HG03025 (cell line): Measurements from ENCODE around the gene RLF.
A peak's percentile ranks its signal among the peaks of the same experiment; 100 is the strongest.

ENCODE experiments used
- ATAC-seq: cut with Tn5 transposase; IDR thresholded peaks from one replicate; pipeline ENCODE4 v1.9.1; 2021; ENCODE audit warnings: mild to moderate bottlenecking, moderate library complexity; ENCODE audit not compliant: unreplicated experiment, low FRiP score

RLF gene, protein sequence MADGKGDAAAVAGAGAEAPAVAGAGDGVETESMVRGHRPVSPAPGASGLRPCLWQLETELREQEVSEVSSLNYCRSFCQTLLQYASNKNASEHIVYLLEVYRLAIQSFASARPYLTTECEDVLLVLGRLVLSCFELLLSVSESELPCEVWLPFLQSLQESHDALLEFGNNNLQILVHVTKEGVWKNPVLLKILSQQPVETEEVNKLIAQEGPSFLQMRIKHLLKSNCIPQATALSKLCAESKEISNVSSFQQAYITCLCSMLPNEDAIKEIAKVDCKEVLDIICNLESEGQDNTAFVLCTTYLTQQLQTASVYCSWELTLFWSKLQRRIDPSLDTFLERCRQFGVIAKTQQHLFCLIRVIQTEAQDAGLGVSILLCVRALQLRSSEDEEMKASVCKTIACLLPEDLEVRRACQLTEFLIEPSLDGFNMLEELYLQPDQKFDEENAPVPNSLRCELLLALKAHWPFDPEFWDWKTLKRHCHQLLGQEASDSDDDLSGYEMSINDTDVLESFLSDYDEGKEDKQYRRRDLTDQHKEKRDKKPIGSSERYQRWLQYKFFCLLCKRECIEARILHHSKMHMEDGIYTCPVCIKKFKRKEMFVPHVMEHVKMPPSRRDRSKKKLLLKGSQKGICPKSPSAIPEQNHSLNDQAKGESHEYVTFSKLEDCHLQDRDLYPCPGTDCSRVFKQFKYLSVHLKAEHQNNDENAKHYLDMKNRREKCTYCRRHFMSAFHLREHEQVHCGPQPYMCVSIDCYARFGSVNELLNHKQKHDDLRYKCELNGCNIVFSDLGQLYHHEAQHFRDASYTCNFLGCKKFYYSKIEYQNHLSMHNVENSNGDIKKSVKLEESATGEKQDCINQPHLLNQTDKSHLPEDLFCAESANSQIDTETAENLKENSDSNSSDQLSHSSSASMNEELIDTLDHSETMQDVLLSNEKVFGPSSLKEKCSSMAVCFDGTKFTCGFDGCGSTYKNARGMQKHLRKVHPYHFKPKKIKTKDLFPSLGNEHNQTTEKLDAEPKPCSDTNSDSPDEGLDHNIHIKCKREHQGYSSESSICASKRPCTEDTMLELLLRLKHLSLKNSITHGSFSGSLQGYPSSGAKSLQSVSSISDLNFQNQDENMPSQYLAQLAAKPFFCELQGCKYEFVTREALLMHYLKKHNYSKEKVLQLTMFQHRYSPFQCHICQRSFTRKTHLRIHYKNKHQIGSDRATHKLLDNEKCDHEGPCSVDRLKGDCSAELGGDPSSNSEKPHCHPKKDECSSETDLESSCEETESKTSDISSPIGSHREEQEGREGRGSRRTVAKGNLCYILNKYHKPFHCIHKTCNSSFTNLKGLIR (N-terminal part only)

GRCh38 chr1:40161125-40161887, at the start of gene RLF:
Gene RLF (plus strand): TSS chr1:40161387. CDS start chr1:40161400, 13 bp downstream.
- ATAC-seq, result peak; percentile 87

DNA sequence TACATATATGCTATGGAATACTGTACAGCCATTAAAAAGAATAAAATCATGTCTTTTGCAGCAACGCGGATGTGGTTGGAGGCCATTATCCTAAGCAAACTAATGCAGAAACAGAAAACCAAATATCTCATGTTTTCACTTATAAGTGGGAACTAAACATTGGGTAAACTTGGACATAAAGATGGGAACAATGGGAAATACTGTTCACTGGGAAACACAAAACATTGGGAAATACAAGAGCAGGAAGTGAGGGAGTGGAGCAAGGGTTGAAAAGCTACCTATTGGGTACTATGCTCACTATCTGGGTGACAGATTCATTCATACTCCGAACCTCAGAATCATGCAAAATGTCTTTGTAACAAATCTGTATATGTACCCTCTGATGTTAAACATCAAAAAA, 46.8 kb upstream of the RLF start:
- ATAC-seq, result no peak

- no peak for ATAC-seq
These were observed 41.1 kb upstream of the RLF start for GRCh38 chr1:40120128-40120527.

- ATAC-seq, result no peak
These were observed 38.3 kb upstream of the RLF start for GRCh38 chr1:40122855-40123254.

- no peak for ATAC-seq
These were observed 30.3 kb upstream of the RLF start for GRCh38 chr1:40130892-40131291.

DNA sequence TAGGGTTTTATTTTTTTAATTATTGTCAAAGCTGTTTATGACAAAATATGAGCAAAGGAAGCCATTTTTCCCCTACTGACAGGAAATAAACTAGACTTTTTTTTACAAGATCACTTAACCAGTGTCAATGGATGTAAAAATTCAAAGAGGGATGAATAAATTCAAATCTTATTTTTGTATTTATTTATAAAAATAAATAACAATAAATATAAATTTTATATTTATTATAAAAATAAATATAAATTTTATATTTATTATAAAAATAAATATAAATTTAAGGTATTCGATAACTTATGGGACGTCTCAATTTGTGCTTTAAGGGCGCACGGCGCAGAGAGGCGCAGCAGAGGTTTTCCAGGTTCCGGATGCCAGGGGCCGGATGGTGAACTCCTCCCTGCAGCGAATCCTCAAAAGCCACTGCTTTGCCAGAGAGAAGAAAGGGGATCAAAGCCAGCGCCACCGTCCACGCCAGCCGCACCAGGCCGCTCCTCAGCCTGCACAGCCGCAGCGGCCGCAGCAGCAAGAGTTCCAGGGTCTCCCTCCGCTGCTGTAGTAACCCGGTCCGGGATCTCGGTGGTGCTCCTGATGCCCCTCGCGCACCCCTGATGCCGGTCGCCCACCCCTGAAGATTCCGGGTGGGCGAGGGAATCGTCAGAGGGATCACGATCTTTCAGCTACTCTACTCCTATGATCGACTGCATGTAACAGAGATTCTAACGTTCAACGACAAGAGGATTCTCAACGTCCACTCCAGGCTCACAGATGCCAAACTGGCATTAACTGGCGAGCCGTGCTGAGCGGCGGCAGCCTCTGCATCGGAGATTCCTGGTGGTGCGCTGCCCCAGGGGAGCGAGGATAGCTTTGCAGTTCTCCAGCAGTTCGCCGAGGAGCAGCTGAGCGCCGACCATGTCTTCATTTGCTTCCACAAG, 28.5 kb upstream of the RLF start:
- no peak for ATAC-seq

- ATAC-seq, result no peak
These were observed 27.9 kb upstream of the RLF start for GRCh38 chr1:40133312-40133665.

- no peak for ATAC-seq
These were observed 27.3 kb upstream of the RLF start for GRCh38 chr1:40133839-40134238.

GRCh38 chr1:40140211-40140973, 20.8 kb upstream of the RLF start:
- no peak for ATAC-seq

DNA sequence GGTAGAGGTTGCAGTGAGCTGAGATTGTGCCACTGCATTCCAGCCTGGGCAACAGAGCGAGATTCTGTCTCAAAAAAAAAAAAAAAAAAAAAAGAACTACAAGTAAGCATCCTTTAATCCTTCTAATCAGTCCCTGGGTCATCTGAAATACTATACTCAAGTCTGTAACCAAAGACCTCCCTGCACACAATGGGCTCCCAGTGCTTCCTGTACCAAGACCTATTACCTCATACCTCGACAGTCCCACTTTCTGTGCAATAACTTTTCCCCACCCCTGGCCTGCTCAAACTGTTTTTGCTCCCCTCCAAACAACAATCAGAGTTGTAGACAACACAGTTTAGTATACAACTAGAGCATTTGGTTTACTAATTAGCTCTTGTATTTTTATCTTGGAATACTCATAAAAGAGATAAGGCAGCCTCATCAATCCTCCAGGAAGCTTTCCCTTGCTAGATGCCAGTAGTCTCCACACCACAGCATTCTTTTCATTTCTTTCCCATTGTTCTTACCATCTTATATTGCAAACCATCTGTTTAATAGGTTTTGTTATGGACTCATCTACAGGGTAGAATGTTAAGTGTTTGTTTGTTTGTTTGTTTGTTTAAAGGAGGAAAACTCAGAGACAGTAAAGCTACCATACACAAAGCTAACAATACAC, 19.2 kb upstream of the RLF start:
- no peak for ATAC-seq

- no peak for ATAC-seq
These were observed 17.2 kb upstream of the RLF start for GRCh38 chr1:40143891-40144575.

GRCh38 chr1:40151457-40152079, 9.6 kb upstream of the RLF start:
- ATAC-seq, result no peak

- ATAC-seq, result no peak
These were observed 8.0 kb upstream of the RLF start for GRCh38 chr1:40153073-40153770.

- no peak for ATAC-seq
These were observed 6.1 kb upstream of the RLF start for GRCh38 chr1:40155135-40155534.

- ATAC-seq, result no peak
These were observed 5.3 kb upstream of the RLF start for GRCh38 chr1:40155910-40156309.

- ATAC-seq, result no peak
These were observed 422 bp upstream of the RLF start for GRCh38 chr1:40160806-40161124.
